Activated CD4-positive, alpha-beta memory T cell treated with anti-CD3 and anti-CD28 coated beads for 36 hours (primary cell): ENCODE results near the gene SLC25A30. TPM values are rescaled to one million over a fixed set of nuclear protein-coding genes. Genes with fewer than 3 reads are reported as not detected.
"Not testable (repeated sequence)": the region's sequence is repeated elsewhere in the genome, so short reads cannot be mapped to it uniquely, and the experiment has no call there.

ENCODE experiments used
- CTCF ChIA-PET: fragments of 350-600 bp; sonication (Branson Sonifier 250); formaldehyde crosslinking; loops from one replicate; lab custom pipeline; 2021; ENCODE audit warnings: antibody characterized with exemption, inconsistent platforms; lab: Charles Lee
- POLR2A ChIA-PET: fragments of 350-600 bp; sonication (Branson Sonifier 250); formaldehyde crosslinking; loops from one replicate; lab custom pipeline; 2021; ENCODE audit warnings: antibody characterized with exemption; lab: Charles Lee
- DNase-seq: peaks from one replicate; pipeline ENCODE4 v3.0.0-alpha.2; 2020
- H3K27ac Mint-ChIP-seq: one replicate; pipeline ENCODE4 v1.8.0; 2021; ENCODE audit warnings: mixed read lengths
- H3K27me3 Mint-ChIP-seq: one replicate; pipeline ENCODE4 v1.8.0; 2021; ENCODE audit warnings: mixed read lengths
- H3K36me3 Mint-ChIP-seq: one replicate; pipeline ENCODE4 v1.8.0; 2021; ENCODE audit warnings: mixed read lengths
- H3K4me1 Mint-ChIP-seq: one replicate; pipeline ENCODE4 v1.8.0; 2021; ENCODE audit warnings: low read depth, mixed read lengths
- H3K4me3 Mint-ChIP-seq: one replicate; pipeline ENCODE4 v1.8.0; 2021; ENCODE audit warnings: mild to moderate bottlenecking, mixed read lengths
- H3K9me3 Mint-ChIP-seq: one replicate; pipeline ENCODE4 v1.8.0; 2021; ENCODE audit warnings: mixed read lengths
- intact Hi-C: fragments of 100-400 bp; cut with micrococcal nuclease; formaldehyde crosslinking; loops from one replicate; pipeline ENCODE4 v1.15.1; 2023
- total RNA-seq, 2 experiments: library from RNA; stranded (reverse); gene quantifications; one replicate each; pipeline ENCODE4 v1.2.3, GENCODE V29; 2021

Gene SLC25A30
- total RNA-seq, 2 experiments from 2014 or later: 14.6 to 15.3 TPM

- CTCF ChIA-PET, H3K4me1 Mint-ChIP-seq, intact Hi-C loops, DNase-seq, H3K27ac Mint-ChIP-seq, H3K9me3 Mint-ChIP-seq, H3K4me3 Mint-ChIP-seq, H3K27me3 Mint-ChIP-seq: not testable (repeated sequence)
- H3K36me3 Mint-ChIP-seq: peaks cover 14% of the 10 kb centered on the region
- POLR2A ChIA-PET: interaction anchor here (0.6 kb wide), 1 partner anchor 10 kb away, joined by 4 read pairs; no protein-coding TSS in a partner anchor
Observed at GRCh38 chr13:45386892-45387575, 31.1 kb downstream of the SLC25A30 start.

GRCh38 chr13:45385907-45386553, 32.1 kb downstream of the SLC25A30 start:
- H3K9me3 Mint-ChIP-seq: no peaks in the 10 kb centered on the region
- no peak for DNase-seq
- no peak overlapping the region for H3K27ac Mint-ChIP-seq
- no peak overlapping the region for H3K4me3 Mint-ChIP-seq
- H3K4me1 Mint-ChIP-seq: no peaks in the 10 kb centered on the region
- ChIA-PET CTCF (no interaction called here), POLR2A (no interaction called here)
- intact Hi-C loops: no loop called here
- peaks cover 12% of the 10 kb centered on the region for H3K36me3 Mint-ChIP-seq
- no peaks in the 10 kb centered on the region for H3K27me3 Mint-ChIP-seq

- Mint-ChIP-seq H3K9me3 (no peaks in the 10 kb centered on the region), H3K27ac (no peak overlapping the region), H3K4me1 (no peaks in the 10 kb centered on the region), H3K4me3 (no peak overlapping the region), H3K27me3 (no peaks in the 10 kb centered on the region), H3K36me3 (peaks cover 12% of the 10 kb centered on the region)
- DNase-seq: no peak
- ChIA-PET POLR2A (no interaction called here), CTCF (no interaction called here)
- intact Hi-C loops: no loop called here
Observed at GRCh38 chr13:45385320-45385719, 32.9 kb downstream of the SLC25A30 start.

DNA sequence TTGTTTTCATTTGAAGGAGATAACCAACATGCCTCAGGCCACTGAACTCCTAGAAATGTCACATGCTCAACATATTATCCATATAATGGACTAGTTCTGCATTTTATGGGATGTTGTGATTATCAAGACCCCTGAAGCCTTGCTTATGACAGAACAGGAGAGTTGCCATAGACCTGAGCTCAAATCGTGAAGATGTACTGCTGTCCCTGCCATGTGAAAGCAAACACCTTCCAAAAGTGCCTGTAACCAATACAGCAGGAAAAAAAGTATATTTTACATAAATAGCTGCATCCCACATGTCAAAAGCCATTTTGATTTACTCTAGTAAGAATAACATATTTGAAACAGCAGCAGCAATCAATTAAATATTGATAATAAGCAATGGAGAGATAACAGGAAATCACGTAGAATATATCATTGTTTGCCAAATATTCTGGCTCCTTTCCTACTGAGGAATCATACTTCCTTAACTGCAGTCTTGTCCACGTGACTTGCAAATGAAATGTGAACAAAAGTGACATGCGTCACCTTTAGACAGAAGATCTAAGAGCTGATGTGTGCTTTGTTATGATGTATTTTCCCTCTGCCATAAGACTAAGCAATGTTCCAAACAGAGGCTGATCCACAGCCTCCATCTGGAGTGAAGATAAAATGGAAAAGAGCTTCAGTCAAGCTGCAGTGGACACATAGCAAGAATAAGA, 33.5 kb downstream of the SLC25A30 start:
- DNase-seq: no peak
- intact Hi-C loops: no loop called here
- ChIA-PET POLR2A (no interaction called here), CTCF (no interaction called here)
- Mint-ChIP-seq H3K4me1 (no peaks in the 10 kb centered on the region), H3K9me3 (no peaks in the 10 kb centered on the region), H3K4me3 (no peak overlapping the region), H3K27me3 (no peaks in the 10 kb centered on the region), H3K36me3 (peaks cover 10% of the 10 kb centered on the region), H3K27ac (no peak overlapping the region)

DNA sequence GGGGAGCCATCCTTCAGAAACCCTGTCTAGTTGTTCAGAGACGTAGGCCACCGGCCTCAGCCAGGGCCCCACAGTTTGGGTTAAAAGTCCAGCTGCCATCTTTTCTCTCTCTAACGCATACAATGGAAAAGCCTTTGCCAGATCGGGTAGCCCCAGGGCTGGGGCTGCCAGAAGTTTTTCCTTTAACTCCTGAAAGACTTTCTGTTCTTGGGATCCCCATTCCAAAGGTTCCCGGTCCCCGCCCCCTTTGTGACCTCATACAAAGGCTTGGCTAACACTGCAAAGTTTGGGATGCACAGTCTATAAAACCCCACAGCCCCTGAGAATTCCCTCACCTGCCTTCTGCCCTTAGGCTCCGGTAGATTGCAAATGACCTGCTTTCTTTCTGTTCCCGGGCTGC, 35.4 kb downstream of the SLC25A30 start:
- peaks cover 10% of the 10 kb centered on the region for H3K36me3 Mint-ChIP-seq
- H3K27me3 Mint-ChIP-seq, H3K9me3 Mint-ChIP-seq, POLR2A ChIA-PET, intact Hi-C loops, H3K4me3 Mint-ChIP-seq, H3K4me1 Mint-ChIP-seq, DNase-seq, CTCF ChIA-PET, H3K27ac Mint-ChIP-seq: not testable (repeated sequence)

- H3K27me3 Mint-ChIP-seq: no peaks in the 10 kb centered on the region
- H3K4me3 Mint-ChIP-seq: no peak overlapping the region
- no peaks in the 10 kb centered on the region for H3K4me1 Mint-ChIP-seq
- no peak for DNase-seq
- ChIA-PET CTCF (no interaction called here), POLR2A (no interaction called here)
- H3K36me3 Mint-ChIP-seq: peaks cover 7% of the 10 kb centered on the region
- H3K9me3 Mint-ChIP-seq: no peaks in the 10 kb centered on the region
- intact Hi-C loops: no loop called here
- H3K27ac Mint-ChIP-seq: no peak overlapping the region
Observed at GRCh38 chr13:45381196-45381595, 37.0 kb downstream of the SLC25A30 start.

GRCh38 chr13:45380708-45381107, 37.5 kb downstream of the SLC25A30 start:
- H3K9me3 Mint-ChIP-seq, POLR2A ChIA-PET, CTCF ChIA-PET, DNase-seq, H3K27ac Mint-ChIP-seq, H3K4me3 Mint-ChIP-seq, intact Hi-C loops, H3K36me3 Mint-ChIP-seq, H3K4me1 Mint-ChIP-seq, H3K27me3 Mint-ChIP-seq: not testable (repeated sequence)

GRCh38 chr13:45379516-45379915, 38.7 kb downstream of the SLC25A30 start:
- H3K27me3 Mint-ChIP-seq, intact Hi-C loops, H3K9me3 Mint-ChIP-seq, DNase-seq, H3K4me1 Mint-ChIP-seq, CTCF ChIA-PET, POLR2A ChIA-PET, H3K27ac Mint-ChIP-seq, H3K4me3 Mint-ChIP-seq, H3K36me3 Mint-ChIP-seq: not testable (repeated sequence)

- H3K9me3 Mint-ChIP-seq, H3K4me3 Mint-ChIP-seq, H3K36me3 Mint-ChIP-seq, H3K4me1 Mint-ChIP-seq, H3K27me3 Mint-ChIP-seq, H3K27ac Mint-ChIP-seq, POLR2A ChIA-PET, intact Hi-C loops, CTCF ChIA-PET, DNase-seq: not testable (repeated sequence)
Observed at GRCh38 chr13:45378786-45379185, 39.4 kb downstream of the SLC25A30 start.

- H3K27me3 Mint-ChIP-seq, POLR2A ChIA-PET, H3K36me3 Mint-ChIP-seq, H3K9me3 Mint-ChIP-seq, H3K4me1 Mint-ChIP-seq, CTCF ChIA-PET, DNase-seq, H3K27ac Mint-ChIP-seq, H3K4me3 Mint-ChIP-seq, intact Hi-C loops: not testable (repeated sequence)
Observed at GRCh38 chr13:45377314-45377713, 40.9 kb downstream of the SLC25A30 start.

DNA sequence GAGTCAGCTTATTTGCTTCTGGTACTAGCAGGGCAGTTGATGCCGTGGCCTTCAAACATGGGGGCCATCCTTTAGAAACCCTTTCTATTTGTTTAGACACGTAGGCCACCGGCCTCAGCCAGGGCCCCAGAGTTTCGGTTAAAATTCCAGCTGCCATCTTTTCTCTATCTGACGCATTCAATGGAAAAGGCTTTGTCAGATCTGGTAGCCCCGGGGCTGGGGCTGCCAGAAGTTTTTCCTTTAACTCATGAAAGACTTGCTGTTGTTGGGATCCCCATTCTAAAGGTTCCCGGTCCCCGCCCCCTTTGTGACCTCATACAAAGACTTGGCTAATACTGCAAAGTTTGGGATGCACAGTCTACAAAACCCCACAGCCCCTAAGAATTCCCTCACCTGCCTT, 41.5 kb downstream of the SLC25A30 start:
- H3K4me1 Mint-ChIP-seq, H3K27me3 Mint-ChIP-seq, H3K9me3 Mint-ChIP-seq, DNase-seq, H3K4me3 Mint-ChIP-seq, CTCF ChIA-PET, intact Hi-C loops, H3K36me3 Mint-ChIP-seq, H3K27ac Mint-ChIP-seq, POLR2A ChIA-PET: not testable (repeated sequence)

- H3K4me1 Mint-ChIP-seq: peaks cover 7% of the 10 kb centered on the region
- peaks cover 2% of the 10 kb centered on the region for H3K36me3 Mint-ChIP-seq
- no peak overlapping the region for H3K4me3 Mint-ChIP-seq
- DNase-seq: no peak
- no peak overlapping the region for H3K27ac Mint-ChIP-seq
- H3K27me3 Mint-ChIP-seq: no peaks in the 10 kb centered on the region
- ChIA-PET CTCF (no interaction called here), POLR2A (no interaction called here)
- no peaks in the 10 kb centered on the region for H3K9me3 Mint-ChIP-seq
- intact Hi-C loops: no loop called here
Observed at GRCh38 chr13:45374917-45375316, 43.3 kb downstream of the SLC25A30 start.
